ENCODE results near the gene TLK1. TPM values are rescaled to one million over a fixed set of nuclear protein-coding genes. Genes with fewer than 3 reads are reported as not detected.
A peak's percentile ranks its signal among the peaks of the same experiment; 100 is the strongest.

Gene TLK1
- total RNA-seq, 1 donor from 2014 or later = 50.2 TPM

- H4K20me1 ChIP-seq (ENCODE audit: insufficient read depth, low read length) = no peaks in the 10 kb centered on the region
- peaks cover 15% of the 10 kb centered on the region for H3K36me3 ChIP-seq (ENCODE audit: insufficient read depth, low read length)
- DNase-seq (ENCODE audit: low read depth) (peak; percentile 12), FAIRE-seq (no peak)
- Mint-ChIP-seq H3K27me3 (ENCODE audit: low read depth, unreplicated experiment) (no peaks in the 10 kb centered on the region), H3K27ac (ENCODE audit: unreplicated experiment) (no peak overlapping the region), H3K9me3 (ENCODE audit: unreplicated experiment) (no peaks in the 10 kb centered on the region), H3K4me1 (ENCODE audit: low read depth, unreplicated experiment) (no peaks in the 10 kb centered on the region), H3K4me3 (ENCODE audit: unreplicated experiment) (no peak overlapping the region), H3K36me3 (ENCODE audit: low read depth, unreplicated experiment) (peaks cover 7% of the 10 kb centered on the region)
- no peaks in the 10 kb centered on the region for H3K9me3 ChIP-seq (ENCODE audit: insufficient read depth, low read depth, low read length)
- no peak overlapping the region for H3K9ac ChIP-seq (ENCODE audit: low read length)
- no peak overlapping the region for H3K4me2 ChIP-seq (ENCODE audit: low read length)
- no peak overlapping the region for H2AFZ ChIP-seq (ENCODE audit: low read depth, low read length)
- no peaks in the 10 kb centered on the region for H3K27me3 ChIP-seq (ENCODE audit: insufficient read depth, low read length)
- no peaks in the 10 kb centered on the region for H3K79me2 ChIP-seq (ENCODE audit: insufficient read depth, low read length)
- H3K27ac ChIP-seq (ENCODE audit: low read depth, low read length) = no peak overlapping the region
- no peak for TF ChIP-seq EZH2 (IDR thresholded peaks at IDR 0.05; ENCODE audit: insufficient read depth, low read length)
- no peak for TF ChIP-seq CTCF (IDR thresholded peaks at IDR 0.05; ENCODE audit: insufficient read depth, low read depth, low read length)
- H3K4me3 ChIP-seq (ENCODE audit: insufficient read depth, low read depth, low read length) = no peak overlapping the region
- no peaks in the 10 kb centered on the region for H3K4me1 ChIP-seq (ENCODE audit: insufficient read depth, low read length)
Measured at GRCh38 chr2:171046048-171046560, 114.6 kb downstream of the TLK1 start.

GRCh38 chr2:171044416-171044815, 116.3 kb downstream of the TLK1 start:
- Histone ChIP-seq H3K4me2 (ENCODE audit: low read length) (no peak overlapping the region), H3K27me3 (ENCODE audit: insufficient read depth, low read length) (no peaks in the 10 kb centered on the region), H3K9ac (ENCODE audit: low read length) (no peak overlapping the region), H2AFZ (ENCODE audit: low read depth, low read length) (no peak overlapping the region), H3K4me3 (ENCODE audit: insufficient read depth, low read depth, low read length) (no peak overlapping the region), H3K27ac (ENCODE audit: low read depth, low read length) (no peak overlapping the region), H3K9me3 (ENCODE audit: insufficient read depth, low read depth, low read length) (no peaks in the 10 kb centered on the region), H3K79me2 (ENCODE audit: insufficient read depth, low read length) (no peaks in the 10 kb centered on the region), H3K4me1 (ENCODE audit: insufficient read depth, low read length) (no peaks in the 10 kb centered on the region), H4K20me1 (ENCODE audit: insufficient read depth, low read length) (no peaks in the 10 kb centered on the region), H3K36me3 (ENCODE audit: insufficient read depth, low read length) (peaks cover 15% of the 10 kb centered on the region)
- no peaks in the 10 kb centered on the region for H3K9me3 Mint-ChIP-seq (ENCODE audit: unreplicated experiment)
- H3K4me3 Mint-ChIP-seq (ENCODE audit: unreplicated experiment) = no peak overlapping the region
- no peaks in the 10 kb centered on the region for H3K27me3 Mint-ChIP-seq (ENCODE audit: low read depth, unreplicated experiment)
- FAIRE-seq (no peak), DNase-seq (ENCODE audit: low read depth) (no peak)
- no peaks in the 10 kb centered on the region for H3K4me1 Mint-ChIP-seq (ENCODE audit: low read depth, unreplicated experiment)
- H3K36me3 Mint-ChIP-seq (ENCODE audit: low read depth, unreplicated experiment) = peaks cover 6% of the 10 kb centered on the region
- TF ChIP-seq EZH2 (IDR thresholded peaks at IDR 0.05; ENCODE audit: insufficient read depth, low read length) = no peak
- no peak for TF ChIP-seq CTCF (IDR thresholded peaks at IDR 0.05; ENCODE audit: insufficient read depth, low read depth, low read length)
- H3K27ac Mint-ChIP-seq (ENCODE audit: unreplicated experiment) = no peak overlapping the region

GRCh38 chr2:171042253-171042969, 118.3 kb downstream of the TLK1 start:
- Mint-ChIP-seq H3K27me3 (ENCODE audit: low read depth, unreplicated experiment) (no peaks in the 10 kb centered on the region), H3K36me3 (ENCODE audit: low read depth, unreplicated experiment) (peaks cover 2% of the 10 kb centered on the region), H3K4me3 (ENCODE audit: unreplicated experiment) (no peak overlapping the region), H3K27ac (ENCODE audit: unreplicated experiment) (no peak overlapping the region), H3K9me3 (ENCODE audit: unreplicated experiment) (no peaks in the 10 kb centered on the region), H3K4me1 (ENCODE audit: low read depth, unreplicated experiment) (peaks cover 3% of the 10 kb centered on the region)
- H3K4me2 ChIP-seq (ENCODE audit: low read length) = no peak overlapping the region
- TF ChIP-seq EZH2 (IDR thresholded peaks at IDR 0.05; ENCODE audit: insufficient read depth, low read length) (no peak), CTCF (IDR thresholded peaks at IDR 0.05; ENCODE audit: insufficient read depth, low read depth, low read length) (no peak)
- no peak overlapping the region for H3K9ac ChIP-seq (ENCODE audit: low read length)
- H3K4me1 ChIP-seq (ENCODE audit: insufficient read depth, low read length) = no peaks in the 10 kb centered on the region
- no peaks in the 10 kb centered on the region for H4K20me1 ChIP-seq (ENCODE audit: insufficient read depth, low read length)
- H3K27ac ChIP-seq (ENCODE audit: low read depth, low read length) = no peak overlapping the region
- H3K79me2 ChIP-seq (ENCODE audit: insufficient read depth, low read length) = no peaks in the 10 kb centered on the region
- no peak overlapping the region for H2AFZ ChIP-seq (ENCODE audit: low read depth, low read length)
- DNase-seq (ENCODE audit: low read depth) = no peak
- peaks cover 12% of the 10 kb centered on the region for H3K36me3 ChIP-seq (ENCODE audit: insufficient read depth, low read length)
- no peaks in the 10 kb centered on the region for H3K9me3 ChIP-seq (ENCODE audit: insufficient read depth, low read depth, low read length)
- no peak for FAIRE-seq
- no peaks in the 10 kb centered on the region for H3K27me3 ChIP-seq (ENCODE audit: insufficient read depth, low read length)
- H3K4me3 ChIP-seq (ENCODE audit: insufficient read depth, low read depth, low read length) = no peak overlapping the region

Data from astrocyte (in vitro differentiated cells and primary cell).